GM19043 (cell line): ENCODE data around the gene GNG8.

Source experiments
- ATAC-seq: cut with Tn5 transposase; IDR thresholded peaks from one replicate; pipeline ENCODE4 v1.9.1; 2021; ENCODE audit warnings: low read depth; ENCODE audit not compliant: unreplicated experiment

The GNG8 gene

GRCh38 chr19:46605356-46605821, 30.6 kb downstream of the GNG8 start:
- ATAC-seq, result no peak

GRCh38 chr19:46604781-46605355, 31.1 kb downstream of the GNG8 start:
- no peak for ATAC-seq

GRCh38 chr19:46603752-46604231, 32.2 kb downstream of the GNG8 start:
- no peak for ATAC-seq

GRCh38 chr19:46603195-46603637, 32.8 kb downstream of the GNG8 start:
- no peak for ATAC-seq

- ATAC-seq, result no peak
These were observed 33.4 kb downstream of the GNG8 start for GRCh38 chr19:46602392-46603194.

GRCh38 chr19:46601318-46602224, 34.4 kb downstream of the GNG8 start, which contains the start of gene CALM3:
TSS of gene CALM3 (plus strand) at chr19:46601330. CDS start at chr19:46601435, 105 bp downstream.
- ATAC-seq, result no peak

- ATAC-seq, result peak; percentile 65
These were observed 35.4 kb downstream of the GNG8 start for GRCh38 chr19:46600384-46601317.

GRCh38 chr19:46599716-46600373, 36.2 kb downstream of the GNG8 start:
- no peak for ATAC-seq

- no peak for ATAC-seq
These were observed 37.6 kb downstream of the GNG8 start for GRCh38 chr19:46598372-46598917.

- ATAC-seq, result no peak
These were observed 40.0 kb downstream of the GNG8 start for GRCh38 chr19:46596008-46596407.

- ATAC-seq, result no peak
These were observed 44.1 kb downstream of the GNG8 start for GRCh38 chr19:46591870-46592269.

- ATAC-seq, result no peak
These were observed 44.7 kb downstream of the GNG8 start for GRCh38 chr19:46591254-46591653.

GRCh38 chr19:46587861-46588260, 48.1 kb downstream of the GNG8 start:
- ATAC-seq, result no peak

GRCh38 chr19:46586294-46586693, 49.7 kb downstream of the GNG8 start:
- ATAC-seq, result no peak

GRCh38 chr19:46585539-46585938, 50.5 kb downstream of the GNG8 start:
- no peak for ATAC-seq
